NCI-H82 (cell line): Measurements from ENCODE around the gene TTLL11.
A peak's percentile ranks its signal among the peaks of the same experiment; 100 is the strongest.

ENCODE experiments used
- DNase-seq: peaks from one replicate; lab custom pipeline; 2025; lab: John Stamatoyannopoulos, UW

The TTLL11 gene

DNA sequence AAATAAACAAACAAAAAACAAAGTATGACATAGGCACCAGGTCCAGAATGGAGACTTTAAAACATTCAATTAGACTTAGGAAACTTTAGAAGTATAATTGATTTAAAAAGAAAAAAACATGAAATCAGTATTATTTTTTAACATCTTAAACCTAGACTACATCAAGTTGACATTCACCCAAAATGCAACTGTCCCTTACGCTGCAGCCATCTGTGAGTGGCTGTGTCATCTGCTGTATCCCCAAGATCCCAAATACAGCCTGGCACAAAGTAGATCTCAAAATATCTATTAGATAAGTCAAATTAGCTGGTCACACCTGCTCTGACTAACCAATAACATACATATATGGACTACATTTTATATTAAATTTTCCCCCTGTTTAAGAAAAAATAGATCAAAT lies 7.8 kb downstream of the TTLL11 start:
- no peak for DNase-seq

GRCh38 chr9:122084026-122084675 lies 9.0 kb downstream of the TTLL11 start:
- no peak for DNase-seq

DNA sequence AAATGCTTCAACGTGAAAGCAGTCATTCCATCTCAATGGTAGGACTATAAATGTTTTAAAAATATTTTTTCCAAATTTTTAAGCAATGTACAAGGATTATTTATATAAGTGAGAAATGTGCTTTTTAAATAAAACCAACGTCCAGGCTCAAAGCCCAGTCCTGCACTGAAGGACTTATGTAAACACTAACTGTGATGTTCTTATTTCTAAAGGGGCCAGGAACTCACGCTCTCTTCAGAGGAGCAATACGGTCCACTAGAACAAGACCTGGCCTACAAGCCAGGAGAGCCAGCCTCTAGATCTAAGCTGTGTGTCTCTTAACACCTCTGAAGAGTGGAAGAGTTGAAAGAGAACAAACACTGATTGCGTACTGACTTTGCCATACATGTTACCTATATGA lies 12.1 kb downstream of the TTLL11 start:
- no peak for DNase-seq

DNA sequence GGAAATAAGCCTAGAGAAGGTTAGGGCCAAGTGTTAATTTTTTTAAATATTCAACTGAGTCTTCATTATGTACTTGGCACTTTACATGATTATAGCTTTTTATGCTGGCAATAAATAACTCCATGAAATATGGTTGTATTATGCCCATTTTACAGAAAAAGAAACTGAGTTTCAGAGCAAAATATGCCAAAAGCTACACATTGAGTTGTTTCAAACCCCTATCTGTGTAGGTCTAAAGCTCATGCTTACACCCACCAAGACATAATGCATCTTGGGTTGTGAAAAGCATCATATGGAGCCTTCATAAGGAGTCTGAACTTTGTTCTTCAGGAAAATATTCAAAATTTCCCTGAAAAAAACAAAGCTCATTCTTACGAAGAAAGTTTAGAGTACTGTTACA lies 14.6 kb downstream of the TTLL11 start:
- DNase-seq = no peak

DNA sequence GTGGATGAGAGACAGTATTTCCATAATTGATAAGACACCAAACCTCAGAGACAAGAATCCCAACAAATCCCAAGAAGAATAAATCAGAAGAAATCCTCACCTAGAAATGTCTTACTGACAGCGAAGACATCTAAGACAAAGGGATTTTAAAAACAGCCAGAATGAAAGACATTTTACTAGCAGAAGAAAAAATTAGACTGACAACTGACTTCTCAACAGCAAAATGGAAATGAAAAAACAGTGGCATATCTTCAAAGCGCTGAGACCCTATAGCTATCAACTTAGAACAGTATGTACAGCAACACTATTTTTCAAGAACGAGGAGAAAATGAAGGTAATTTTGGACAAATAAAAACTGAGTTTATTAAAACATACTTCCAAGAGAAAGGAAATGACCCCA lies 16.3 kb downstream of the TTLL11 start:
- no peak for DNase-seq

- DNase-seq = no peak
Measured at GRCh38 chr9:122076117-122076516, 17.0 kb downstream of the TTLL11 start.

GRCh38 chr9:122075135-122076030 lies 17.7 kb downstream of the TTLL11 start:
- DNase-seq = no peak

DNA sequence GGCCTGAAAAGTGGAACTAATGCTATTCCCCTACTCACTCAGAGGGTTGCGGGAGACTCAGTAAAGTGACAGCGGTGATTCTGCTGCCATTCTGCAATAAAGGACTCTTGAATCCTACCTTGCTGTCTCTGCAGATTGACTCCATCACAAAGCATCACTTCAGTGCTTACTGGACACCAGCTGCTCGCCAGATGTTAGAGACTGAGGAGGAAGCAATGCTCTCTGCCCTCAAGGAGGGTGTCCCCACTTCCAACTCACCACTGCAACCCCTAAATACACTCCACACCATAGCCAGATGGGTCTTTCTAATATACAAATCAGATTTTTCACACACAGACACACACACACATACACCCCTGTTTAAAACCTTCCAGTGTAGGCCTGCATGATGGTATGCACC lies 21.4 kb downstream of the TTLL11 start:
- DNase-seq = no peak

- DNase-seq = no peak
Measured at GRCh38 chr9:122070728-122071515, 22.2 kb downstream of the TTLL11 start.

DNA sequence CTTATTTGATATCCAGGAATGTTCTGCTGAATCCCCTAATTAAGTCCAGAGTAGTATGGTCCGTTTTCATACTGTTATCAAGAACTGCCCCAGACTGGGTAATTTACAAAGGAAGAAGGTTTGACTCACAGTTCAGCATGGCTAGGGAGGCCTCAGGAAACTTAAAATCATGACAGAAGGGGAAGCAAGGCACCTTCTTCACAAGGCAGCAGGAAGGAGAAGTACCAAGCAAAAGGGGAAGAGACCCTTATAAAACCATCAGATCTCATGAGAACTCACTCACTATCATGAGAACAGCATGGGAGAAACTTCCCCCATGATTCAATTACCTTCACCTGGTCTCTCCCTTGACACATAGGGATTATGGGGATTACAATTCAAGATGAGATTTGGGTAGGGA lies 26.4 kb downstream of the TTLL11 start:
- DNase-seq = peak; percentile 45

DNA sequence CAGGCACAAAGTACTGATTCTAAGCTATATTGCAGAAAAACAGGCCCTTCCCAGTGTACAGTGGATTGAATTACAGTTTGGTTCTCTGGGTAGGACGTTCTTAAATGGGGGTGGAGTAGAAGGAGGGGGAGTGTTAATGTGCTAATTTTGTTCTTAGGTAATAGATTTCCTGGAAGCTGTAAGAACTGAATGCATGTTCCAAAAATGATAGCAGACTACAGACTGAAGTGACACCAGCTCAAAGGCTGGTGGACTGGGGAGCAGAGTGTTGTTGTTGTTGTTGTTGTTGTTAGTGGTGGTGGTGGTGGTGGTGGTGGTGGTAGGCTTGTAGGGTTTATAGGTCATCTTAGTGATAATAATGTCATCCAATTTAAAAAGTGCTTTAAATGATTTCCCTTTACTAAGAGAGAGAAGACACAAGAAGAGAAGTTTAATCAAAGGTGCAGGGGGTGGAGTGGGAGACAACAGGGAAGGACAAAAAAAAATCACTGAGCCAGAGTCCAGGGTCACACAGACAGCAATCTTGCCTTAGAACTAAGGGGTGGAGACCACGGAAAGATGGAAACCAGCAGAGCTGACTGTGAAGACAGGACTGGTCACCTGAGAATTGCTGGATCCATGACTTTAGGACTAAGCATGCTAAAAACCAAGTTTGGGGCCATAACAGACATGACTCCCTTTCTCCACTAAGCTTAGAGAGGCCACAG lies 27.0 kb downstream of the TTLL11 start:
- DNase-seq = no peak

GRCh38 chr9:122060481-122060880 lies 32.6 kb downstream of the TTLL11 start:
- DNase-seq = no peak

DNA sequence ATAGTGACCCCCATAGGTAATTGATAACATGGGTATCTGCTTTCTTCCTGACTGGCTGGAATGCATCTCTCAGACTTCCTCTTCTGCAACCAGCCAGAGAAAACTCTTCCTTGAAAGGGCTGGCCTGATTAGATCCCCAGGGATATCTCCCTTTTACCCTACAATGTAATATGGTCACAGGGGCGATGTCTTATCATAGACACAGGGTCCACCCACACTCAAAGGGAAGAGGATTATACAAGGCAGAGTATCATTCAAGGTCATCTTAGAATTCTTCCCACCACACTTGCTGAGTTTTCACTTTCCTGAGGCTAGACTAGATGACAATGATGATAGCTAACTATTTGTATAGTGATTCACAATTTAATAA lies 33.2 kb downstream of the TTLL11 start:
- peak; percentile 16 for DNase-seq

DNA sequence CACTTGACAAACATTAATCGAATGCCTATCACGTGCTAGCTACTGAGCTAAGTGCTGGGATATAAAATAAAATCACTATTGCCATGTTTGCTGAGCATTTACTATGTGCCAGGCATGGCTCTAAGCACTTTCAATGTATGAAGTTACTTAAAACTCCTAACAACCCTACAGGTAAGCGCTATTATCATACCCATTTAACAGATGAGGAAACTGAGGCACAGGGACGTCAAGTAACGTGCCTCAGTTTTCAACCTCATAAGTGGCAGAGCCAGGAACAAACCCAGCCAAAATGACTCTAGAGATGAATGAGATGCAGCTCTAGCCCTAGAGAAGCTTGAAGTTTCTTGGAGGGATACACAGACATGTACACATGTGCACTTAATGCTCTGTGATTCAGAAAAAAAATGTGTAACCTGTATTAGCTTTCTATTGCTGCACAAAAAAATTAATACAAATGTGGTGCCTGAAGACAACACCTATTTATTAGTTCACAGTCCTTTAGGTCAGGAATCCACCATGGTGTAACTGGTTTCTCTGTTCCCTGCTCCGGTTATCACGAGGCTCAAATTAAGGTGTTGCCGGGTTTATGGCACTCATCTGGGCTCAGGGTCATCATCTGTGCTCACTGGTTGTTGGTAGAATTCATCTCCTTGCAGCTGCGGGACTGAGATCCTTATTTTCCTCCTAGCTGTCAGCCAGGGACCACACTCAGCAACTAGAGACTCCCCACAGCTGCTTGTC lies 33.7 kb downstream of the TTLL11 start:
- DNase-seq = no peak

DNA sequence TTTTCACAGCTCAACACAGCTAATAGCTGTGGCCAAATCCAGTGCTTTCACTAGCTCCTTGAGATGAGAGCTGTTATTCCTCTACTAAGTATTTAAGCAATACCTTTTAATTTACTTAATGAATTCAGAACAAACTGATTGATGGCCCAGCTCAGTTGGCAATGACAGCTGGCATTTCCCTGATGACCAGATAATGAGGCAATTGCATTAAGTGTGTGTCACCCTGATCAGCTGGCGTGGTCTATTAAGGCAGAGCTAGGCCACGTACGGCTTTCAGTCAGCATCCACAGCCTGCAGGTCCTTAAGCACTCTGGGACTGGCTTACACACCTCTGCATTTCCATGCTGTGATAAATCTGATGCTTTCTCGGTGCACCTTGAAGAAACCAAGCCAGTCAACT lies 34.4 kb downstream of the TTLL11 start:
- DNase-seq = peak; percentile 99

- DNase-seq = peak; percentile 78
Measured at GRCh38 chr9:122058051-122058450, 35.1 kb downstream of the TTLL11 start.

DNA sequence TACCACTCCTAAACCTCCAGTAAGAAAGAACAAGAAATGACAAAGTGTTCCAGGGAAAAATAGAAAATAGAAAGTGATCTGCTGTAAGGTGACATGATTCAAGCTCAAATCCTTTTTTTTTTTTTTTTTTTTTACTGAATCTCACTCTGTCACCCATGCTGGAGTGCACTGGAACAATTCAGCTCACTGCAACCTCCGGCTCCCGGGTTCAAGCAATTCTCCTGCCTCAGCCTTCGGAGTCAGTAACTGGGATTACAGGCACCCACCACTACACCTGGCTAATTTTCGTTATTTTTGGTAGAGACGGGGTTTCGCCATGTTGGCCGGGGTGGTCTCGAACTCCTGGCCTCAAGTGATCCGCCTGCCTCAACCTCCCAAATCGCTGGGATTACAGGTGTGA lies 35.9 kb downstream of the TTLL11 start:
- no peak for DNase-seq

GRCh38 chr9:122056484-122056883 lies 36.6 kb downstream of the TTLL11 start:
- no peak for DNase-seq

DNA sequence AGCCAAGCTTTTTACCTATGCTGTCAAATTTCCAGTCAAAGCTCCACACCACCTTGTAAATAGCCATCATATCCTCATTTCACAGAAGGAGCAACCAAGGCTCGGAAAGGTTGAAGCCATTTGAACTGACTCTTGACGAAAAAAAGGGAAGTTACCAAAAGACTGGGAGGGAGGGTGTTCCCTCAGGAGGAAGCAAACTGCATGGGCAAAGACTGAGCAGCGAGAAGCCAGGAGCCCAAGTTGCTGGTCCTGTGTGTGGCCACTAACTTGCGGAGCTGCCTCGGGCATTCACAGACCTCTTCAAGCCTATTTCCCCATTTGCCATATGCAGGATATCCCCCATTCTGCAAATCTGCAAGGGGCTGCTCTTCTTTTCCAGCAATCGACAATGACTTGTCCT lies 37.4 kb downstream of the TTLL11 start:
- DNase-seq = no peak

- peak; percentile 44 for DNase-seq
Measured at GRCh38 chr9:122053567-122054350, 39.3 kb downstream of the TTLL11 start.

DNA sequence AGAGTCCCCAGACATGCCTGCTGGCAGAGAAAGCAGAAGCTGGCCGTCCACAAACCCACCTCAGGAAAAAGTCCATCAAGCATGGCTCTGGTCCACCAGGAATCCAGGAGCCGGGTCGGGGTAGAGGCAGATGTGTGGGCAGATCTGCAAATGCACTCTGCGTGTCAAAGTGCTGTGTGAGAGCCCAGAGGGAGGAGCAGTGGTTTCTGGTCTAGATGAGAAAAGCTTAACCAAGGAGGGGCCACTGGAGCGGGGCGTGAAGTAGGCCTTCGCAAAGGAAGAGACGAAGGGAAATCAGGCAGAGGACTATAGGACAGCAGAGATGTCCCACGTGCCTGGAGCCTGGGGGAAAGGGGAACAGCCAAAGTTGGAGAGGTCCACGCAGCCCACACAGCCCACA lies 40.0 kb downstream of the TTLL11 start:
- DNase-seq = peak; percentile 56
